Measurements from ENCODE around the gene COMMD1. TPM values are rescaled to one million over a fixed set of nuclear protein-coding genes. Genes with fewer than 3 reads are reported as not detected.
"Not testable (repeated sequence)": the region's sequence is repeated elsewhere in the genome, so short reads cannot be mapped to it uniquely, and the experiment has no call there.

Gene COMMD1
- total RNA-seq, 2 experiments from 2014 or later, result 21.5 to 23.9 TPM

GRCh38 chr2:61995515-61995914, 90.0 kb downstream of the COMMD1 start:
- ATAC-seq (ENCODE audit: low read depth) (no peak), DNase-seq (no peak)
- no peaks in the 10 kb centered on the region for H3K9me3 Mint-ChIP-seq
- no peaks in the 10 kb centered on the region for H3K27me3 Mint-ChIP-seq
- no peak overlapping the region for H3K4me3 Mint-ChIP-seq
- no peak overlapping the region for H3K27ac Mint-ChIP-seq
- POLR2A ChIA-PET, result interaction anchor here (1.2 kb wide), 1 partner anchor 200 kb away, joined by 3 read pairs; the partner anchor contains the start of gene B3GNT2
- peaks cover 8% of the 10 kb centered on the region for H3K4me1 Mint-ChIP-seq
- no peaks in the 10 kb centered on the region for H3K36me3 Mint-ChIP-seq

GRCh38 chr2:61998426-61998825, 93.0 kb downstream of the COMMD1 start:
- no peak overlapping the region for H3K27ac Mint-ChIP-seq
- ATAC-seq (ENCODE audit: low read depth), result no peak

GRCh38 chr2:62000538-62000937, 95.1 kb downstream of the COMMD1 start:
- no peak for ATAC-seq (ENCODE audit: low read depth)
- POLR2A ChIA-PET, result interaction anchor here (0.6 to 0.7 kb wide), 2 partner anchors 398 to 404 kb away, joined by 4 to 8 read pairs; no protein-coding TSS in a partner anchor
- H3K27ac Mint-ChIP-seq, result no peak overlapping the region
- DNase-seq, result no peak
- H3K4me3 Mint-ChIP-seq, result no peak overlapping the region
- H3K36me3 Mint-ChIP-seq, result peaks cover 8% of the 10 kb centered on the region
- peaks cover under 1% of the 10 kb centered on the region for H3K4me1 Mint-ChIP-seq
- no peaks in the 10 kb centered on the region for H3K9me3 Mint-ChIP-seq
- no peaks in the 10 kb centered on the region for H3K27me3 Mint-ChIP-seq

More at GRCh38 chr2:61998426-61998825, 93.0 kb downstream of the COMMD1 start:
- POLR2A ChIA-PET, result no interaction called here
- Mint-ChIP-seq H3K4me1 (peaks cover 5% of the 10 kb centered on the region), H3K9me3 (no peaks in the 10 kb centered on the region), H3K27me3 (no peaks in the 10 kb centered on the region), H3K36me3 (peaks cover 4% of the 10 kb centered on the region), H3K4me3 (no peak overlapping the region)
- DNase-seq, result no peak

- Mint-ChIP-seq H3K9me3 (no peaks in the 10 kb centered on the region), H3K27ac (no peak overlapping the region), H3K4me3 (no peak overlapping the region), H3K27me3 (no peaks in the 10 kb centered on the region), H3K4me1 (no peaks in the 10 kb centered on the region), H3K36me3 (peaks cover 8% of the 10 kb centered on the region)
- ATAC-seq (ENCODE audit: low read depth), result no peak
- no peak for DNase-seq
- POLR2A ChIA-PET, result no interaction called here
These were observed 96.0 kb downstream of the COMMD1 start for GRCh38 chr2:62001431-62001830.

GRCh38 chr2:62004428-62004827, 99.0 kb downstream of the COMMD1 start:
- H3K4me1 Mint-ChIP-seq; H3K36me3 Mint-ChIP-seq; ATAC-seq (ENCODE audit: low read depth); H3K27ac Mint-ChIP-seq; POLR2A ChIA-PET; H3K9me3 Mint-ChIP-seq; H3K27me3 Mint-ChIP-seq; H3K4me3 Mint-ChIP-seq; DNase-seq: not testable (repeated sequence)

GRCh38 chr2:62007555-62007954, 102.1 kb downstream of the COMMD1 start:
- Mint-ChIP-seq H3K4me3 (no peak overlapping the region), H3K36me3 (peaks cover 4% of the 10 kb centered on the region), H3K9me3 (no peaks in the 10 kb centered on the region), H3K27me3 (no peaks in the 10 kb centered on the region), H3K4me1 (no peaks in the 10 kb centered on the region), H3K27ac (no peak overlapping the region)
- no peak for DNase-seq
- POLR2A ChIA-PET, result no interaction called here
- no peak for ATAC-seq (ENCODE audit: low read depth)

- H3K9me3 Mint-ChIP-seq, result no peaks in the 10 kb centered on the region
- POLR2A ChIA-PET, result no interaction called here
- H3K36me3 Mint-ChIP-seq, result no peaks in the 10 kb centered on the region
- no peaks in the 10 kb centered on the region for H3K4me1 Mint-ChIP-seq
- no peaks in the 10 kb centered on the region for H3K27me3 Mint-ChIP-seq
- H3K4me3 Mint-ChIP-seq, result no peak overlapping the region
- DNase-seq, result no peak
- ATAC-seq (ENCODE audit: low read depth), result no peak
- peak overlapping the region; percentile 11 for H3K27ac Mint-ChIP-seq
These were observed 105.3 kb downstream of the COMMD1 start for GRCh38 chr2:62010632-62011256.

GRCh38 chr2:62013641-62014040, 108.2 kb downstream of the COMMD1 start:
- DNase-seq (no peak), ATAC-seq (ENCODE audit: low read depth) (no peak)
- no peak overlapping the region for H3K4me3 Mint-ChIP-seq
- POLR2A ChIA-PET, result no interaction called here
- H3K27me3 Mint-ChIP-seq, result no peaks in the 10 kb centered on the region
- H3K36me3 Mint-ChIP-seq, result peaks cover 3% of the 10 kb centered on the region
- peaks cover 2% of the 10 kb centered on the region for H3K4me1 Mint-ChIP-seq
- peaks cover 1% of the 10 kb centered on the region for H3K9me3 Mint-ChIP-seq
- H3K27ac Mint-ChIP-seq, result no peak overlapping the region

- Mint-ChIP-seq H3K27ac (no peak overlapping the region), H3K4me3 (no peak overlapping the region), H3K9me3 (peaks cover 1% of the 10 kb centered on the region), H3K36me3 (peaks cover 4% of the 10 kb centered on the region), H3K4me1 (peaks cover 5% of the 10 kb centered on the region), H3K27me3 (no peaks in the 10 kb centered on the region)
- DNase-seq, result no peak
- POLR2A ChIA-PET, result no interaction called here
- no peak for ATAC-seq (ENCODE audit: low read depth)
These were observed 108.6 kb downstream of the COMMD1 start for GRCh38 chr2:62014102-62014501.

GRCh38 chr2:62016957-62017356, 111.5 kb downstream of the COMMD1 start:
- no peak overlapping the region for H3K27ac Mint-ChIP-seq
- H3K36me3 Mint-ChIP-seq, result peaks cover 11% of the 10 kb centered on the region
- DNase-seq (no peak), ATAC-seq (ENCODE audit: low read depth) (no peak)
- POLR2A ChIA-PET, result no interaction called here
- peaks cover 1% of the 10 kb centered on the region for H3K9me3 Mint-ChIP-seq
- H3K4me3 Mint-ChIP-seq, result no peak overlapping the region
- no peaks in the 10 kb centered on the region for H3K27me3 Mint-ChIP-seq
- H3K4me1 Mint-ChIP-seq, result peaks cover 5% of the 10 kb centered on the region

- ATAC-seq (ENCODE audit: low read depth), result no peak
- Mint-ChIP-seq H3K36me3 (peaks cover 3% of the 10 kb centered on the region), H3K4me1 (peaks cover 2% of the 10 kb centered on the region), H3K9me3 (no peaks in the 10 kb centered on the region), H3K27ac (no peak overlapping the region), H3K27me3 (no peaks in the 10 kb centered on the region), H3K4me3 (no peak overlapping the region)
- POLR2A ChIA-PET, result no interaction called here
- DNase-seq, result no peak
These were observed 124.4 kb downstream of the COMMD1 start for GRCh38 chr2:62029910-62030309.

GRCh38 chr2:62030902-62031301, 125.4 kb downstream of the COMMD1 start:
- Mint-ChIP-seq H3K4me3 (no peak overlapping the region), H3K4me1 (peaks cover 2% of the 10 kb centered on the region), H3K27me3 (no peaks in the 10 kb centered on the region), H3K9me3 (no peaks in the 10 kb centered on the region), H3K36me3 (peaks cover 3% of the 10 kb centered on the region), H3K27ac (no peak overlapping the region)
- ATAC-seq (ENCODE audit: low read depth) (no peak), DNase-seq (no peak)
- POLR2A ChIA-PET, result no interaction called here

- H3K4me3 Mint-ChIP-seq, result no peak overlapping the region
- ATAC-seq (ENCODE audit: low read depth), result no peak
- POLR2A ChIA-PET, result no interaction called here
- peaks cover 3% of the 10 kb centered on the region for H3K36me3 Mint-ChIP-seq
- no peak for DNase-seq
- no peaks in the 10 kb centered on the region for H3K27me3 Mint-ChIP-seq
- no peaks in the 10 kb centered on the region for H3K9me3 Mint-ChIP-seq
- H3K4me1 Mint-ChIP-seq, result peaks cover 2% of the 10 kb centered on the region
- H3K27ac Mint-ChIP-seq, result no peak overlapping the region
These were observed 126.6 kb downstream of the COMMD1 start for GRCh38 chr2:62032096-62032495.

- H3K9me3 Mint-ChIP-seq, result no peaks in the 10 kb centered on the region
These were observed 129.2 kb downstream of the COMMD1 start for GRCh38 chr2:62034715-62035114.

More at GRCh38 chr2:62034715-62035114, 129.2 kb downstream of the COMMD1 start:
- POLR2A ChIA-PET, result no interaction called here
- H3K27me3 Mint-ChIP-seq, result no peaks in the 10 kb centered on the region
- no peak for ATAC-seq (ENCODE audit: low read depth)
- no peak overlapping the region for H3K27ac Mint-ChIP-seq
- no peak for DNase-seq
- peaks cover 14% of the 10 kb centered on the region for H3K4me1 Mint-ChIP-seq
- H3K4me3 Mint-ChIP-seq, result no peak overlapping the region
- H3K36me3 Mint-ChIP-seq, result peaks cover 5% of the 10 kb centered on the region
